Kidney (tissue), 14 donors: ENCODE measurements around the gene ZNF410. TPM values are rescaled to one million over a fixed set of nuclear protein-coding genes. Genes with fewer than 3 reads are reported as not detected.

Experiments used
- DNase-seq, 5 donors: peaks; one replicate each; pipeline ENCODE4 v3.0.0-alpha.2; 2013 to 2020
- FAIRE-seq: peaks from 2 replicates; lab custom pipeline; 2012; peaks lifted over from hg19 to GRCh38; lab: Jason Lieb, UNC
- H3K27ac ChIP-seq, 2 donors: one replicate each; pipeline ENCODE4 v1.7.0; 2013; ENCODE audit warnings: low read depth in 2 of 2, low read length in 2 of 2, inconsistent platforms in 1 of 2
- H3K27me3 ChIP-seq: one replicate; pipeline ENCODE4 v1.7.1; 2013; ENCODE audit warnings: low read length, inconsistent platforms; ENCODE audit not compliant: control insufficient read depth, insufficient read depth
- H3K36me3 ChIP-seq, 3 donors: one replicate each; pipeline versions ENCODE4 v1.7.0 to v1.7.1; 2013; ENCODE audit warnings: low read length in 3 of 3, control low read depth in 1 of 3, inconsistent platforms in 1 of 3; ENCODE audit not compliant: insufficient read depth in 3 of 3, control insufficient read depth in 2 of 3
- H3K4me1 ChIP-seq, 3 donors: one replicate each; pipeline versions ENCODE4 v1.7.0 to v1.7.1; 2013; ENCODE audit warnings: low read length in 3 of 3, inconsistent platforms in 1 of 3, low read depth in 1 of 3; ENCODE audit not compliant: control insufficient read depth in 2 of 3, insufficient read depth in 2 of 3
- H3K4me3 ChIP-seq, 3 donors: one replicate each; pipeline versions ENCODE4 v1.7.0 to v1.8.1; 2013; ENCODE audit warnings: low read length in 3 of 3, control low read depth in 1 of 3, inconsistent platforms in 1 of 3
- H3K9ac ChIP-seq, 3 donors: one replicate each; pipeline versions ENCODE4 v1.7.0 to v1.7.1; 2013; ENCODE audit warnings: low read length in 3 of 3, control low read depth in 1 of 3, inconsistent platforms in 1 of 3
- H3K9me3 ChIP-seq, 3 donors: one replicate each; pipeline versions ENCODE4 v1.7.0 to v1.7.1; 2013; ENCODE audit warnings: low read length in 3 of 3, control low read depth in 1 of 3, inconsistent platforms in 1 of 3; ENCODE audit not compliant: control insufficient read depth in 2 of 3, insufficient read depth in 1 of 3
- CTCF ChIP-seq: IDR thresholded peaks from 3 replicates; pipeline ENCODE4 v1.5.1; 2012; ENCODE audit warnings: mild to moderate bottlenecking, moderate library complexity, borderline replicate concordance; ENCODE audit not compliant: insufficient read depth; ENCODE audit errors: extremely low read depth
- intact Hi-C: fragments of 100-400 bp; cut with DNase I; formaldehyde crosslinking; loops from one replicate; pipeline ENCODE4 v1.11.1; 2022
- polyA plus RNA-seq: library from polyadenylated mRNA; stranded (reverse); fragments of 350-450 nt; fragmentation: Illumina TruSeq; extraction: RNeasy Lipid Tissue Mini Kit (QIAGEN cat#74804); gene quantifications from one replicate; pipeline ENCODE4 v1.2.3, GENCODE V29; 2014; ENCODE audit warnings: low read depth, low replicate concordance; ENCODE audit not compliant: insufficient read depth
- total RNA-seq: library from RNA; stranded (reverse); fragmentation: NEBNext Ultra II Directional; extraction: Animal tissue kit (Norgen Biotek cat#: 25700); gene quantifications from one replicate; pipeline ENCODE4 v1.2.1, GENCODE V29; 2021
- donor health status: control.
- donor health status: control.
- donor health status: control.
- donor health status: control.
- donor health status: control.
- donor health status: DM: yes; HTN: yes; CAD: no.
- donor health status: Normal renal cell carcinoma (clear cell type).

Gene ZNF410
- total and polyA plus RNA-seq, 2 donors from 2014 or later: 35.8 to 43.2 TPM

GRCh38 chr14:73942180-73942579, 55.5 kb downstream of the ZNF410 start:
- no peak for DNase-seq
- H3K4me1 ChIP-seq: no peaks in the 10 kb centered on the region
- H3K9me3 ChIP-seq: no peaks in the 10 kb centered on the region
- H3K4me3 ChIP-seq: no peak overlapping the region
- H3K36me3 ChIP-seq: peaks cover 0 to 36% (median 13%) of the 10 kb centered on the region in 3 donors
- H3K27me3 ChIP-seq: no peaks in the 10 kb centered on the region
- intact Hi-C loops: no loop called here
- FAIRE-seq: no peak
- H3K9ac ChIP-seq: no peak overlapping the region
- H3K27ac ChIP-seq: no peak overlapping the region
- TF ChIP-seq CTCF: no peak

- DNase-seq: no peak
- Histone ChIP-seq H3K27ac (no peak overlapping the region), H3K9ac (no peak overlapping the region), H3K27me3 (no peaks in the 10 kb centered on the region), H3K9me3 (no peaks in the 10 kb centered on the region), H3K36me3 (peaks cover 0 to 28% (median 13%) of the 10 kb centered on the region in 3 donors), H3K4me1 (no peaks in the 10 kb centered on the region), H3K4me3 (no peak overlapping the region)
- FAIRE-seq: no peak
- intact Hi-C loops: no loop called here
- TF ChIP-seq CTCF: no peak
Measured at GRCh38 chr14:73943083-73943482, 56.4 kb downstream of the ZNF410 start.

- H3K27me3 ChIP-seq: no peaks in the 10 kb centered on the region
- FAIRE-seq (no peak), DNase-seq (peak in 1 of 5 donors; percentile 61)
- peaks cover 0 to 28% (median 10%) of the 10 kb centered on the region in 3 donors for H3K36me3 ChIP-seq
- TF ChIP-seq CTCF: no peak
- H3K9me3 ChIP-seq: no peaks in the 10 kb centered on the region
- intact Hi-C loops: no loop called here
- H3K4me1 ChIP-seq: no peaks in the 10 kb centered on the region
- no peak overlapping the region for H3K4me3 ChIP-seq
- no peak overlapping the region for H3K9ac ChIP-seq
- no peak overlapping the region for H3K27ac ChIP-seq
Measured at GRCh38 chr14:73944432-73945158, 57.9 kb downstream of the ZNF410 start.
